ENCODE data around the gene STIM2.
"Not testable (repeated sequence)": the region's sequence is repeated elsewhere in the genome, so short reads cannot be mapped to it uniquely, and the experiment has no call there.

STIM2 gene

DNA sequence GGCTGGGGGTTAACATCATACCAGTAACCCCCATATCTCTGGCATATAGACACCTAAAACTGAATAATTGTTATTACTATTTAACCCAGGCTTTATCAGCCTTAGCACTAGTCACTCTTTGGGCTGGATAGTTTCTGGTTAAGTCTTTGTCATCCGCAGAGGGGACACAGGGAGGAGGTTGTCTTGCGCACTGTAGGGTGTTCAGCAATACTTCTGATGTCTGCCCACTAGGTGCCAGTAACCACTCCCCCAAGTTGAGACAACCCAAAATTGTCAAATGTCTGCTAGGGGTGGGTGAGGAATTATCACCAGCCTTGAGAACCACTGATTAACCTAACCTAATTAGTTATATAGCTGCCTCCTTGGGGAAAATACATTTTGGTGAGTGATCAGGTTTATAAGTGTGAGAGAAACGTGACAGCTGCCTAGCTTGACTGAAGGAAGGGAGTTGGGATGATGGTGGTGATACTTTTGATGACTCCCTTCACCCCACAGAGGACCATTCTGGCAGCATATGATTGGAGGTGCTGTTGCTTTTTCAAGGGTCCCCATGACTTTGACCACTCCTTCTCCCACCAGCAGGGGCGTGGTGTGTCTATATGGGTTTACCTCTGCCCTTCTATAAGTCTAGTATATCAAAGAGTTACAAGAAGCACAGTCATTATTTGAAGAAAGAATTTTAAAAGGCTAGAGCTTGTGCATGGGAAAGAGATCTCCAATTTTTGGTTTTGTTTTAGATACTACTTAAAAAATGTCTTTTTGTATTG lies 140.9 kb downstream of the STIM2 start:
- no peak for DNase-seq (ENCODE audit: low read depth)

DNA sequence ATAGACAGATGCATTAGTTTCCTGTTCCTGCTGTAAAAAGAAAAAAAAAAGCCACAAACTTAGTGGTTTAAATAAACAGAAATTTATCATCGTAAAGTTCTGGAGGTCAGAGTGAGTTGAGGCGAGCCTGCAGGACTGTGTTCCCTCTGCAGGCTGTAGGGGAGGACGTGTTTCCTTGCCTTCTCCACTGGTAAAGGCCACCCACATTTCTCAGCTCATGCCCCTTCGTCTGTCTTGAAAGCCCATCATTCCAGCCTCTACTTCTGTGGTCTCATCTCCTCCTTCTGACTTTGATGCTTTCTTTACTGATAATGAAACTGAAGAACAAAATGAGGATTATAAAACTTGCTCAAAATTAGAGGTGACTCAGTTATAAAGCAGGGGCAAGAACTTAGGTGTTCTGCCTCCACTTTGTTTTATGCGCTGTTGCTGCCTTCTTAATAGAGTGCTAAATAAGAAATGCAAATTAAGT lies 143.0 kb downstream of the STIM2 start:
- DNase-seq (ENCODE audit: low read depth): no peak

DNA sequence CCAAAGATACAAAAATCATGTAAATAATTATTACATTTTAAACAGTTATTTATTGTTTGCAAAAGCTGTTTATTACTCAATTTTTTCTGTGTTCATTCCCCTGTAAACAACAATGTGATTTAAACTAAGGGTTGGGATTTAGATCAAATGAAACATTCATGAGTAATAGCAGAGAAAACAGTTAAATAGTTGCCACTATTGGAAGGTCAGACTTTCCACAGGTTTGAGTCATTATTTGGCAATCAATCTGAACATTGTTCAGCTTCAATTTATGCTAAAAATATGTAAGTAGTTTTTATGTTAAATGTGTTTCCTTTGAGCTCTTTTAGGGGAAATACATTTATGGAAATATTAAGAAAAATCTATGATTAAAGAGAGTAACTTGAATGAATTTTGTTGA lies 144.9 kb downstream of the STIM2 start:
- no peak for DNase-seq (ENCODE audit: low read depth)

DNA sequence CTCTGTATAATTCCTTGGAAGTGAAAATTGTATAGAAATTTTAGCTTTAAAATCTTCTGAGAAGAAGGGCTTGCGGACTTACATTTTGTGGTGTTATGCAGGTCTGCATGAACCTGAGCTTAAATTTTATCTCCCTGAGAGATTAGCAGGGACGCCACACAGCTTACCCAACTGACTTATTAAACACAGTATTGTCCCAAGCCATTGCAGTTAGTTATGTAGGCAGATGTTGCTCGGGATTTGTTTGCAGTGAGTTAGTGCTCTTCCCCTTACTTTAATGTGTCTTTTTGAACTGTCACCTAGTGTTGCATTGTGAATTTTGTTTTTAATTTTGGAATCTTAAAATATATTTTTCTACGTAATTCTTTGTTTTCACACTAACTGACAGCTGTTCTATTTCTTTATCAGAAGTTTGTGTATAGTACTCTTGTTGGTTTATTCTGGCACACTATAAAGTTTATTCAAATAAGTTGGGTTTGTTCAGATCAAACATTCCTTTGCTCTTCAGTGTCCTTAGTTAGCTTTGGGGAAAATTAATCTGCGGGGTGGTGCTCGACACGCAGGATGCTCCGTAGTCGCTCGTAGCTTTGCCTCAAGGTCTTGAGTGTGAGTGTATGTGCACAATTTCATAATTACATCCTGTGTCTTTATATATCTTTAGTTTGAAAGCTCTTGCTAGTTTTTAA lies 145.4 kb downstream of the STIM2 start:
- DNase-seq (ENCODE audit: low read depth): no peak

DNA sequence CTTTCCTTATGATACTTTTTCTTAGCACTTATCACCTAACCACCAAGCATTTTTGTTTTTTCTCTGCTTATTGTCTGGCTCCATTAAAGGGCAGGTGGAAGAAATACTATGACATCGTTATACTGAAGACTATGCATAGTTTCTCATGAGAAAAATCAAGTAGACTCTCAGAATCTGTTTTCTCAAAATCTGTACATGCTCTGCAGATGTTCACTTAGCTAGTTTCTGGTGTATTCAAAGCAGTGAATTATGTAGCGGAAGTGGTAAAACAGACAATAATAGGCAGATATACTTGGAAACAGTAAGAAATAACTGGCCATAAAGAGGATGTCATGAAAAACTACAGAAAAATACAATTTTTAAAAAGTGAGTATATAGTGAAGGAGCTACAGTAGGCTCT lies 146.0 kb downstream of the STIM2 start:
- no peak for DNase-seq (ENCODE audit: low read depth)

DNA sequence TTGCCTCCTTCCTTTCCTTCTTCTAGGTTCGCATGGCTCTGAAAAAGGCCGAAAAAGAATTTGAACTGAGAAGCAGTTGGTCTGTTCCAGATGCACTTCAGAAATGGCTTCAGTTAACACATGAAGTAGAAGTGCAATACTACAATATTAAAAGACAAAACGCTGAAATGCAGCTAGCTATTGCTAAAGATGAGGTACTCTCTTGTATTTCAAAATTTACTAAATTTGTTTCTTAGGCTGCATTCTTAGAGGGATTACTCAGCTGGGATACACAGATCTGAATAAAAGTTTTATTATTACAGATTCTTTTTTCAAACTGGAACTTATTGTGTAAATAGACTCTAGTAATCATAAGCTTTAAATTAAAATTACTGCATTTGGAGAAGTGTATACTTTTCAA lies 146.9 kb downstream of the STIM2 start:
- no peak for DNase-seq (ENCODE audit: low read depth)

- DNase-seq (ENCODE audit: low read depth): no peak
Observed at GRCh38 chr4:27008679-27009078, 148.0 kb downstream of the STIM2 start.

- no peak for DNase-seq (ENCODE audit: low read depth)
Observed at GRCh38 chr4:27009539-27009938, 148.9 kb downstream of the STIM2 start.

DNA sequence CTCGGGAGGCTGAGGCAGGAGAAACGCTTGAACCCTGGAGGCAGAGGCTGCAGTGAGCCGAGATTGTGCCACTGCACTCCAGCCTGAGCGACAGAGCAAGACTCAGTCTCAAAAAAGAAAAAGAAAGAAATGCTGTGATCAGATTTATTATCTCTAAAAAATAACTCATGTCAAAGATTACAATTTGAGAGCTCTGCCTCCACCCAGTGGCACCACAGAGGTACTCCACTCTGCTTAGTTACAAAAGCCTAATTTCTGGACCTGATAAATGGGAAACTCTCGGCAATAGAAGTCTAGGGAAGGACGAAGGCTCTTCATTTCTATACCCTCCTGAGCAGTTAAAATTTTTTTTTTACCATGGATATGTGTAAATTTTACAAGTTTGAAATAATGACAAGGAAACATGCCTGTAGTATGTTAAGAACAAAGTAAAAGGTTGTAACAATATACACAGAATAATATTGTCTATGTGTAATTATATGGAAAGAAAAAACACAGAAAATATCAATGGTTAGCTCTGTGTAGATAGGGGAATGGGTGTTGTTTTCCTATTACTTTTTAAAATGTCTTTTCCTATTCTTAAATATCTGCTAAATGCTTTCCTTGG lies 149.8 kb downstream of the STIM2 start:
- peak; percentile 7 for DNase-seq (ENCODE audit: low read depth)

GRCh38 chr4:27011401-27011800 lies 150.8 kb downstream of the STIM2 start:
- no peak for DNase-seq (ENCODE audit: low read depth)

DNA sequence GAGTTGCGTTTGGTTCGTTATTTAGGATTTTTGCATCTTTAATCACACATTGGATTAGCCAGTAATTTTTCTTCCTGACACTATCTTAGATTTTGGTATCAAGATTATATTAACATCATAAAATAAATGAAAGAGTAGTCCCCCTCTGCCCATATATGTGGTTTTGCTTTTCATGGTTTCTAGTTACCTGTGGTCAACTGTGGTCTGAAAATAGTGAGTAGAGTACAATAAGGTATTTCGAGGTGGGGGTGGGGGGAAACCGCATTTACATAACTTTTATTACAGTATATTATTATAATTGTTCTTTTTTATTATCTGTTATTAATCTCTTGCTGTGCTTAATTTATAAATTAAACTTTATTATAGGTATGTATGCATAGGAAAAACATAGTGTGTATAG lies 152.4 kb downstream of the STIM2 start:
- no peak for DNase-seq (ENCODE audit: low read depth)

DNA sequence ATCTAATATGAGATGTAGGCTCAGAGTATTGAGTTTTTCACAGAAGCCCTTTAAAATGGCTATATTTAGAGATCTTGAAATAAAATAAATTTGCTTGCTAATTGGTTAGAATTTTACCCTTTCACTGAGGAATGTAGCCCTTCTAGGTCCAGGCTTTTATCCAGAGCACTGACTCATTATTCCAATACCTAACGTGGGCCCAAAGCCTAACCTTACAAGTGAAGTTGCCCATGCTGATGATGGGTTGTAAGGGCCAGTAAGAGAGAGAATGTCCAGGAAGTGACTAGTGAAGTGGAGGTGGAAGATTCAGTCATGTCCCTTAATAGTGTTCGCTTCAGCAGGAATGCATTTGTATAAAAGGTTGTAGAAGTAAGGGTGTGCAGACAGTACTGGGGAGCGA lies 155.9 kb downstream of the STIM2 start:
- no peak for DNase-seq (ENCODE audit: low read depth)

DNA sequence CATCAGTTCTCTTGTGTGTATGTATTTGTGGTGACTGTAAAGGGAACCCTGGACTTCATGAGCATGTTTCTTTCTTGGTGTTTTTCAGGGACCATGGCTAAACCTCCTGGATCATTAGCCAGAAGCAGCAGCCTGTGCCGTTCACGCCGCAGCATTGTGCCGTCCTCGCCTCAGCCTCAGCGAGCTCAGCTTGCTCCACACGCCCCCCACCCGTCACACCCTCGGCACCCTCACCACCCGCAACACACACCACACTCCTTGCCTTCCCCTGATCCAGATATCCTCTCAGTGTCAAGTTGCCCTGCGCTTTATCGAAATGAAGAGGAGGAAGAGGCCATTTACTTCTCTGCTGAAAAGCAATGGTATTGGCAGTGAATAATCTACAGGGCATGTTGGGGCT lies 157.0 kb downstream of the STIM2 start:
- no peak for DNase-seq (ENCODE audit: low read depth)

DNA sequence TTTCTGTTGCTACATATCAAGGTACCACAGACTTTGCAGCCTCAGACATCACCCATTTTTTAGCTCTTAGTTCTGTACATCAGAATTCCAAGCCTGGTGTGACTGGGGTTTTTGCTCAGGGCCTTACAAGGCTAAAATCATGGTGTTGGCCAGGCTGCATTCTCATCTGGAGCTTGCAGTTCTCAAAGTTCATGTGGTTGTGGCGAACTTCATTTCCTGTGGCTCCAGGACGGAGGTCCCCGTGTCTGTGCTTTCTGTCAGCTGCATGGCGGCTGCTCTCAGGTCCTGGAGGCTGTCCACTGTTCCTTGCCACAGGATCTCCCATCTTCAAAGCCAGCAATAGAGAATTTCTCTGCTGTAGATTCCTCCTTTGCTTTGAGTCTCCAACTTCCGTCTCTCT lies 157.4 kb downstream of the STIM2 start:
- no peak for DNase-seq (ENCODE audit: low read depth)

DNA sequence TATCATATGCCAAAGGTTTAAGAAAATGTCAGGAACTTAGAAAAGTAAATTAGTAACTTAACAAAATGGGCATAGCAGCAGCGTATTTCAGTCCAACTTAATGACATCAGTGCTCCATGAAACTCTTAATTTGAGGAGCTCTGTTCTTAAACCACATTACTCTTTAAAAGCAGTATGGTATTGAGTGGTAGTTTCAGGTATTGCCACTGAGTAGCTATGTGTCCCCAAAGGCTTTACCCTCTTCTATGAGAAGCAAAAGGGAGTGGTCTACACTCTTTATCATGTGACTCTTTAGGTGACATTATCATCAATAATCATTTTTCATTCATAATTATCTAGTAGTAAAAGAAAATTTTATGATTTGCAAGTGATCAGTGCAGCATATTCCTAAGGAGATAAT lies 158.3 kb downstream of the STIM2 start:
- DNase-seq (ENCODE audit: low read depth): no peak

GRCh38 chr4:27019766-27020165 lies 159.1 kb downstream of the STIM2 start:
- no peak for DNase-seq (ENCODE audit: low read depth)

- DNase-seq (ENCODE audit: low read depth): no peak
Observed at GRCh38 chr4:27020203-27020602, 159.6 kb downstream of the STIM2 start.

- no peak for DNase-seq (ENCODE audit: low read depth)
Observed at GRCh38 chr4:27020603-27021002, 160.0 kb downstream of the STIM2 start.

GRCh38 chr4:27022963-27023362 lies 162.3 kb downstream of the STIM2 start:
- DNase-seq (ENCODE audit: low read depth): no peak

- DNase-seq (ENCODE audit: low read depth): no peak
Observed at GRCh38 chr4:27023366-27023765, 162.7 kb downstream of the STIM2 start.

- DNase-seq (ENCODE audit: low read depth): no peak
Observed at GRCh38 chr4:27024805-27025204, 164.2 kb downstream of the STIM2 start.

GRCh38 chr4:27027428-27027827 lies 166.8 kb downstream of the STIM2 start:
- no peak for DNase-seq (ENCODE audit: low read depth)

DNA sequence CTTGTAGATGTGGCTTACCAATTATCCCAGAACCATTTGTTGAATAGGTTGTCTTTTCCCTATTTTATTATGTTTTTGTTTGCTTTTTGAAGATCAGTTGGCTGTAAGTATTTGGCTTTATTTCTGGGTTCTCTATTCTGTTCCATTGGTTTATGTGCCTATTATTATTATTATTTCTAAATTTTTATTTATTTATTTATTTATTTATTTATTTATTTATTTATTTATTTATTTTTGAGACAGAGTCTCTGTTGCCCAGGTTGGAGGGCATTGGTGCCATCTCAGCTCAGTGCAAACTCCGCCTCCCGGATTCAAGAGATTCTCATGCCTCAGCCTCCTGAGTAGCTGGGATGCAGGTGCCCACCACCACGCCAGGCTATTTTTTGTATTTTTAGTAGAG lies 174.5 kb downstream of the STIM2 start:
- not testable (repeated sequence) for DNase-seq (ENCODE audit: low read depth)
